HS-5 (cell line): ENCODE data around the gene FBLL1.
"Not testable (repeated sequence)": the region's sequence is repeated elsewhere in the genome, so short reads cannot be mapped to it uniquely, and the experiment has no call there.

ENCODE experiments used
- DNase-seq: peaks from one replicate; pipeline ENCODE4 v3.0.0-alpha.2; 2012; ENCODE audit warnings: low read depth

The FBLL1 gene

DNA sequence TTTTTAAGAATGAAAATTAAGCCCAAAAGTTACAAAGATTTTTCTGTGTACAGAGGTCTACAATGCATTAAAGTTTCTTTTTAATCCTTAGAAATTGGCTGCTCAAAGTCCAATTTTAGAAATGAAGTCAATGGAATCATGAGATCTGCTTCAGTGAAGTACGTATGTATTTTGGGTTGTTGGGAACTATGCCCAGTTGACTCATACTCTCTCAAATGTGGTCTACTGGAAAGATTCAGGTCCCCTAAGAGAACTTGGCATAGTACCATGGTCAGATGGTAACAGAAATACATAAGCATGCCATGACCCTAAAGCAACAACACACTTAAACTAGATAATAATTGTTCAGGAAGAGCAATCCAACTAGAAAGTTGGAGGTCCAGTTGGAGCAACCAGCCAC lies 23.0 kb downstream of the FBLL1 start:
- DNase-seq: peak; percentile 56

DNA sequence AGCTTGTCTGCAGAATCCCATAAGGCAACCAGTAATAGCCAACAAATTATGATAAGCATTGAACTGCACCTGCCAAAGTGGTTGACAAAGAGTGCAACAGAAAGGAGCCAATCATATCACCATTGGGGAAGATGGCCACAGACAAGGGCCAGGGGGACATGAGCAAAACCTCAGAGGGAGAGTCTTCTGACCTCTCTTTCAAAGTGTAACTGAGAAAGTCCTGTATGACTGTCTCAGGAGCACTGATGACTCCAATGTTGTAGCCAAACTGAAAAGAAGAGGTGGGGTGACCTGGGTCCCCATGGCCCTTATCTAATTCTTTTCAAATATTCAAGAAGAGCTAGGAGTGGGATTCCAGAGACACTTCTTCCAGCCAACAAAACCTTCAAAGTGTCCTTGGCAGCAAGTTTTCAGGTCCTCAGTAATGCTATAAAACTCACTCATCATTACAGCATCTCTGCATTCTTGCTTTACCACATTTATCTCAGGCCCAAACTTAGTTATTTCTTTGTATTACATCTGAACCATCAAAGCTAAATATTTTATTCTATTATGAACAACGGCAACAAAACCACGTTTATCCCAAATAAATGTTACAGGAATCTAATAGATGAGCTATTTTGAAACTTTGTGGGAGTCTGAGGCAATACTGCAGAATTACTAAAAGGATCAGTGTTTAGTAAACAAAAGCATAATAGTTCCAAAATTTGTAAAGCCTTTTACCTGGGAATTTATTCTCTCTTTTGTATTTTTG lies 24.4 kb downstream of the FBLL1 start:
- DNase-seq: no peak

DNA sequence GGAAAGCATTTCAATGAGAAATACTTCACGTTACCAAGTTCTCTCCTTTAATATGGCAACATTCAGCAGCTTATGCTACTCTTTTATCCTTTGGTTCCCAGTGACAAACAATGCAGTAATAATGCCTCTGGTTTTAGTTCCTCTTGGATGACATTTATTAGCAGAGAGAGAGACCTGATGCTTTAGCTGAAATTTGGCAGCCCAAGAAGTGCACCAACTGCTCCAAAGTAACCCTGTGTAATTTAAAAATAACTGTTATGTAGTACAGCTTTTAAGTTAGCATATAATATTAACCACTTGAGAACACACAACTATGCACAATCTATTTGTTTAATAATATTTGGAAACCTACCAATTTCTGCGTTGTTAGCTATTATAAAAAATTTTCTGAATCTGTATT lies 28.3 kb downstream of the FBLL1 start:
- DNase-seq: no peak

DNA sequence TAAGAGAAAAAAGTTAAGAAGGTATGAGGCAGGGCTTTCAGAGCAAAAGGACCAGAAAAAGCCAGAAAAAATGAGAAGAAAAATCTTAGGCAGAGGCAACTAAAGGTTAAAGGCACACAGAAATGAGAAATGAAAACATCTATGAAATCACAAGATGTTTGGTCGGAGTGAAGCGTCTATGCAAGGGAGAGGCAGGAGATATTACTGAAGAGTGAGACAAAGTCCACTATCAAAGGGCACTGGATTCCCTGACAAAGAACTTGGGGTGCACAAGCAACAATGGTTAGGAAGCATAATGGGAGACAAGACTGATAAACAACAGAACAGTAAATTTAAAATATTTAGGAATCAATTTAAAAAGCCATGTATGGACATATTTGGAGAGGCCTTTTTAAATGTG lies 33.2 kb downstream of the FBLL1 start:
- DNase-seq: no peak

DNA sequence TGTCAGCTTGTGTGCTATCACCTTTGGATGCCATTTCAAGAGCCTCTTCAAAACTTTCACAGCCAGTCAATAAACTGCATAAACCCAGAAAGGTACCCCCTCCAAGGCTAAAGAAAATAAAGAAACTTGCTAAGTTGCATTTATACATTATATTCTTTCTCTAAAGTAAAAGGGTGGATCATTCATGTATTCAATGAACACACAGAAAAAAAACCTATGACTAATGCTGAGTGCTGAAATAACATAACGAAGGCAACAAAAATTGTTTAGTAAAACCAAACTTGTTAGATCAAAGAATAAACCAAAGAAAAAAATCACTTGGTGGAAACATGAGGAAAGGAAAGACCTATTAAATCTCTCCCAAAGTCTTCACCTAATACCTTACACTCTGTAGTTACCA lies 34.9 kb downstream of the FBLL1 start:
- DNase-seq: no peak

DNA sequence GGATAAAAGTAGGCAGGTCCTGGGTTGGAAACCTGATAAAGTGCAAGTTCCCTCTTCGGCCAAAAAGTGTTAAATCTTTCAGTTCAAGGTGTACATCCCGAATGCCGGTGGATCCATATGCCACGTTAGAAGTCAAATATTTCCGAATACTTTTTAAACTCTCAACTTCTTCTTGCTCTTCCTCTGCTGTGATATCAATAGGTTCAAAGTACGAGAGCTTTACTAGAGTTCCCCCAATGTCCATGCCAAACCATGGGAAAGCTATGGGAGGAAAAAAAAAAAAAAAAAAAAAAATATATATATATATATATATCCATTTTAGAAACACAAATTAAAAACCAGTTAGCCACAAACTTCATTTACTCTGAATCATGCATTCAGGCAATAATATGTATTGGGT lies 39.6 kb downstream of the FBLL1 start:
- DNase-seq: no peak

DNA sequence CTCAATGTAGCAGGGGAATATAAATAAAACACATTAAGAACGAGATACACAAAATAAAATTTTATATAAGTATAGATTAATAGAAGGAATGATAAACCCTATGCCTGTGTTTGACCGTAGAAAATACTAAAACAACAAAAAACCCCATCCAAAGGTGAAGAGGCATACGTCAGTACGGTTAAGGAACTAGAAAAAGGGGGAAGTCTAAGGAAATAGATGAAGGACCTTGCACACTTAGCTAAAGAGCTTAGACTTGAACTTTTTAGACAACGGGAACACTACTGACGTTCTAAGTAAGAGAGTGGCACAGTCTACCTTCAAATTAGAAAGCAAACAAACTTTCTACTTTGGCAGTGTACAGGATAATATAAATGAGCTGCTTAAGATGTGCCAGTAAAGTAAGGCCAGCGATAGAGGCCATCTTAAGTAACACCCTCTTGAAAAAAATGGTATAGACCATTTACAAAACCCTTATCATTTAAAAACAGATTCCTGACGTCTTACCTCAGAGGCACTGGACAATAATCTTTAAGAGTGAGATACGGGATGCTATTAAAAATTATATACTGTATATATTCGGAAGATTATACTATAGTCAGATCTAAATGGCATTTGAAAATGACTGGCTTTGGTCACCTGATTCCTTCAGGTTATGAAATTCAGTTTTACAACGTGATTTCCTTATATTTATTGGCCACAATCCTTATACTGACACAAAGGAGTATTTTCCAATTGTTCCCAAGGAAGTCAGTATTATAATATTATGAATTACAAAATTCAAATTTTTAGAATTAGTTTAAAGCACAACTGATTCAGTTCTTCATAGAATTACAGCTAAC lies 41.6 kb downstream of the FBLL1 start:
- DNase-seq: no peak

DNA sequence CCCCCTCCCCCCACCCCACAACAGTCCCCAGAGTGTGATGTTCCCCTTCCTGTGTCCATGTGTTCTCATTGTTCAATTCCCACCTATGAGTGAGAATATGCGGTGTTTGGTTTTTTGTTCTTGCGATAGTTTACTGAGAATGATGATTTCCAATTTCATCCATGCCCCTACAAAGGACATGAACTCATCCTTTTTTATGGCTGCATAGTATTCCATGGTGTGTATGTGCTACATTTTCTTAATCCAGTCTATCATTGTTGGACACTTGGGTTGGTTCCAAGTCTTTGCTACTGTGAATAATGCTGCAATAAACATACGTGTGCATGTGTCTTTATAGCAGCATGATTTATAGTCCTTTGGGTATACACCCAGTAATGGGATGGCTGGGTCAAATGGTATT lies 44.6 kb downstream of the FBLL1 start:
- not testable (repeated sequence) for DNase-seq

DNA sequence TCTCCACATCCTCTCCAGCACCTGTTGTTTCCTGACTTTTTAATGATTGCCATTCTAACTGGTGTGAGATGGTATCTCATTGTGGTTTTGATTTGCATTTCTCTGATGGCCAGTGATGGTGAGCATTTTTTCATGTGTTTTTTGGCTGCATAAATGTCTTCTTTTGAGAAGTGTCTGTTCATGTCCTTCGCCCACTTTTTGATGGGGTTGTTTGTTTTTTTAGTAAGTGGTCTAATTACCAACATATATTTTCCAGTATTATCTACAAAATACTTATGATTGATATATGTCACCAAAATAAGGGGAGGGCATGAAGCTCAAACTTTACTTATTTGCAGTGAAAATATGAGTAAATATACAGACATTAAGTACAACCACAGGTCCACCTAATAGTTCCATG lies 45.1 kb downstream of the FBLL1 start:
- not testable (repeated sequence) for DNase-seq

DNA sequence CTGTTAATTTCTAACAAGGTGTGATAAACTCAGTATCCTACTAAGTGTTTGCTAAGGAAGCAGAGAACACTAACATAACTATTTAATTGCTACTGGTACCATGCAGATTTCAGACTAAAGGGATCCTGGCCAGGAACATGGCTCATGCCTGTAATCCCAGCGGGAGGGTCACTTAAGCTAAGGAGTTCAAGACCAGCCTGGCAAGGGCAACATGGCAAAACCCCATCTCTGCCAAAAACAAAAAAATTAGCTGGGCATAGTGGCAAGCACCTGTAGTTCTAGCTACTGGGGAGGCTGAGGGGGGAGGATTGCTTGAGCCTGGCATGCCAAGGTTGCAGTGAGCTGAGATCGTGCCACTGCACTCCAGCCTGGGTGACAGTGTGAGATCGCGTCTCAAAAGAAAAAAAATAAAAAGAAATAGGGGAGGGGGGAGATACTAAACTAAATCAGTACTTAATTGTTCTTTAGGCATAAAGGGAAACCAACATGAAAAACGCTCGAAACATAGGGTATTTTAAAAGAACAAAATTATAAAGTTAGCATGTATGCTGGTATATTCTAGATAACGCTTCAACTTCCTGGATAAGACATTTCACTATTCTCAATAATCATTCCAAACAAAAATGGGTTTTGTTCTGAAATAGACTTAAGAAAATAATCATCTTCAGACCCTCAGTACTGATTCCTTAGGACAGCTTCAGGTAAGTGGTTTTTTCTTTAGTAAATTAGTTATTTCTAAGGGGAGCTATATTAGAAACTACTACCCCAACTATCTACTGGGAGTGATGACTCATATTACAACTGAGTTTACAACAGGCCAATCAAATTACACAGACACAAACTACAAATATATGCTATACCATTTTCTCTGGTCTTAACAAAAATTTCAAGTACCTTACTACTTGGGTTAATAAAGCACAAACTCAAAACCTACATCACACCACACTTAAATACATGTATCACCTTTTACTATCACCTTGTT lies 46.6 kb downstream of the FBLL1 start:
- no peak for DNase-seq

DNA sequence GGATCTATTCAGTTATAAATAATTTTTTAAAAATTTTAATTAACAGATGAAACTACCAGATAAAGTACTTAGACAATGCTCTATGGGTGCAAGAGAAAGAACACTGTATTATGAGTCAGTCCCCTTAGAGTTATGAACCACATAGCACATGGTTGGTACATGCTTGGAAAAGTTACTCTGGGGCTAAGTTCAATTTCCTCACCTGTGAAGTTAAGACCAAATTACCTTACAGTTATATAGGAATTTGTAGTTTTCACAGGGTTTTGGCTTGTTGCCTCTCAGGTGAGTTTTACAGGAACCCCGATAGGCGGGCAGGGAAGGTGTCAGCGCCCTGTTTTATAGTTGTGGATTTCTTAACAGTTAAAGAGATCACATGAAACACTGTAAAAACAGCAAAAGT lies 48.9 kb downstream of the FBLL1 start:
- DNase-seq: no peak

DNA sequence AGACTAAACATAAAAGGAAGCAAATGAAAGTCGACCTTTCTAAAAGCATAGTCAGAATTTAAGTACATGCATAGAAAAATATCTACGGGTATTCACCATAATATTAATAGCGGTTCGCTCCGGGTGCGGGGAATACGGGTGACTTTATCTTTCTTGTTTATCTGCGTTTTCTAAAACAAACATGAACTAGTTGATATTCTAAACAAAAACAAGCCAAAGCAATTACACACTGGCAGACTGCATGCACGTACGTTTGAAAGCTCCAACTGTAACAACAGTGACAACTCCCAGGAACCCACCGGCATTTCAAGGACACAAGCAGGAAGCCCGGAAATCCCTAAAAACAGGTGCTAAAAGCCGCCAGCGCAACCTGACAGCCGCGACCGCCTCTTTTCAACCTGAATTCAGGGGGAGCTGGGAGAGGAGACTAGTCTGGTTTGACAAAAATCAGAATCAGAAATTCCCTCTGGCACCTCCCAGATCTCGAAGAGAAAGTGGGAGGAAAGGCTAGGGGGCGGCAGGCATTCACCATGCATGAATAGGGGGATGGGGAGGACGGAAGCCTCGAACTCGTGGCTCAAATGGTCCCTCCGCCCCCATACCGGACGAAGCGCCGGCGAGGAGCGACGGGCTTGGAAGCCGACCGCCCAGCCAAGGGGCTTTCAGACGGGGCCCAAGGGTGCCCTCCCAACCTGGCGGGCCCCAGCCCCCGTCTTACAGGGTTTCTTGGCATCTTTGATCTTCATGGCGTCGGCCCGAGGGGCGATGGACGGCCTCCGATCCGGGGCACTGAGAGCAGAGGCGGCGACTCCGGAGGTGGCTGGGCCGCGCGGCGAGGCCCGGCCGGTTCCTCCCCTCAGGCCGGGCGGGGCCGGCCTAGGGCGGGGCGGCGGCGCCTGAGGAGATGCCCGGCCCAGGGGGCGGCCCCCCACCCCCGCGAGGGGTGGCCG lies 49.7 kb downstream of the FBLL1 start, which contains the start of gene PANK3:
Gene PANK3 (minus strand): TSS at position 831 of the 950 bp plus-strand sequence. CDS start 85 bp downstream, at position 746.
- DNase-seq: peak; percentile 36

DNA sequence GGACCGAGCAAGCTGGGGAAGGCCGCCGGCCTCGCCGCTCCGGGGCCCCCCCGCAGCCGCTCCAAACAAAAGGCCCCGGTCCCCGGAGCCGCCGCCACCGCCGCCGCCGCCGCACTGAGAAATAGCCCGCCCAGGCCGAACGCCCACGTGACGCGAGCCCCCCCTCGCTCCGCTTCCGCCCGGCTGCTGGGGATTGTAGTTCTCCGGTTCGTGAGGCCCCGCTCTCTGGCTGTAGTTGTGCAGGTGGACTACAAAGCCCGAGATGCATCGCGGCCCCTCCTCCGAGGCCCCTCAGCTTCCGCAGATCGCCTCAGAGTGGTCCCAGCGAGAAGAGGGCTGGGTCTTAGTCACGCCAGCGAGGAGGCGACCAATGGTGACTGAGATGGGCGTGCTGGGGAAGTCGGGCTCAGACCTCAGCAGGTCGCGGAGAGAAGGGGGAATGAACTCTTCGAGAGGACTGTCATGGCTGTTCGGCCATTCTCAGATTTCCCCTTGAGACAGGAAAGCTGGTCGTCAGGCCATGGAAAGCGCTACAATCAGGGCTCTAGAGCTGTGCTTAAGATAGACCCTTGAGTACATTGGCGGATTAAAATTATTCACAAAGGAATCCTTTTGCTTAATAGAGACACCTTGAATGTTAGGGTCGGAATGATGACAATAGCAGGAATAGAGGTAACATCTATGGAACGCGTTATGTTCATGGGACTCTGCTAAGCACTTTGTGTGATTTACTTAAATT lies 50.6 kb downstream of the FBLL1 start:
- DNase-seq: peak; percentile 96

DNA sequence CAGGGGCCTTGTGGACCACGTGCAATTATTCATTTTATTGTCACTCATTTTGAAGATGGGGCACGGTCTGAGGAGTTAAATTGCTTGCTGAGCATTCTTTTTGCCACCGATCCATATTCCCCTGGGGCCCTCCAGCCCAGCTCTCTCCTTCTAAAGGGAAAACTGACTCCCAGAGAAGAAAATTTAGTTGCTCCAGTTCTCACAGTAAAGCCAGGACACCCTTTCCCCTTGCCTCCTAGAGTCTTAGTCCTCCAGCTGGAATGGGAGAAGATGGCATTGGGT lies 51.1 kb downstream of the FBLL1 start:
- DNase-seq: no peak
